H1 (cell line): ENCODE measurements around the gene ACKR2. TPM values are rescaled to one million over a fixed set of nuclear protein-coding genes. Genes with fewer than 3 reads are reported as not detected.

Experiments
- CTCF ChIA-PET: fragments of 300-600 bp; sonication (Branson Sonifier 250); formaldehyde crosslinking; loops from one replicate; lab custom pipeline; 2021; ENCODE audit not compliant: partially characterized antibody; lab: Charles Lee
- POLR2A ChIA-PET: fragments of 300-600 bp; sonication (Branson Sonifier 250); formaldehyde crosslinking; loops from one replicate; lab custom pipeline; 2021; ENCODE audit warnings: inconsistent platforms; ENCODE audit not compliant: partially characterized antibody; lab: Charles Lee
- DNase-seq, 2 experiments: peaks; one replicate each; pipeline versions ENCODE4 v3.0.0 to v3.0.0-alpha.2; 2010 to 2022; ENCODE audit warnings: low spot score in 2 of 2, low read depth in 1 of 2, mixed read lengths in 1 of 2
- FAIRE-seq: peaks from 2 replicates; lab custom pipeline; 2011; peaks lifted over from hg19 to GRCh38; lab: Jason Lieb, UNC
- H2AFZ ChIP-seq: 2 replicates; pipeline ENCODE4 v1.8.1; 2012; ENCODE audit warnings: low read length, inconsistent platforms
- H2AK5ac ChIP-seq: 2 replicates; pipeline ENCODE4 v1.6.1; 2013; ENCODE audit warnings: low read depth, low read length
- H2BK120ac ChIP-seq: replicated peaks from 2 replicates; pipeline ENCODE3; 2013; ENCODE audit warnings: low read depth, low read length, inconsistent platforms
- H2BK12ac ChIP-seq: 2 replicates; pipeline ENCODE4 v1.6.1; 2013; ENCODE audit warnings: low read depth, low read length
- H2BK15ac ChIP-seq: 2 replicates; pipeline ENCODE4 v1.6.1; 2013; ENCODE audit warnings: low read length
- H2BK20ac ChIP-seq: 2 replicates; pipeline ENCODE4 v1.6.1; 2013; ENCODE audit warnings: low read length
- H2BK5ac ChIP-seq: 2 replicates; pipeline ENCODE4 v1.6.1; 2013; ENCODE audit warnings: low read depth, low read length
- H3K14ac ChIP-seq: 2 replicates; pipeline ENCODE4 v1.6.1; 2013; ENCODE audit warnings: inconsistent platforms; ENCODE audit not compliant: insufficient read length
- H3K18ac ChIP-seq: 2 replicates; pipeline ENCODE4 v1.6.1; 2013; ENCODE audit warnings: low read length; ENCODE audit errors: extremely low read depth
- H3K23ac ChIP-seq: 2 replicates; pipeline ENCODE4 v1.6.1; 2013; ENCODE audit warnings: inconsistent platforms; ENCODE audit not compliant: insufficient read length
- H3K23me2 ChIP-seq: 2 replicates; pipeline ENCODE4 v1.6.1; 2013; ENCODE audit warnings: low read depth, low read length
- H3K27ac ChIP-seq: 2 replicates; pipeline ENCODE4 v1.6.1; 2011; ENCODE audit warnings: low read depth, low read length, inconsistent platforms
- H3K27me3 ChIP-seq, 4 experiments: replicated peaks in 1 of 4; 1 replicate in 1 of 4; 2 replicates in 3 of 4; pipeline versions ENCODE4 v1.6.1 to v1.8.1; 2011 to 2013; ENCODE audit warnings: low read length in 3 of 4, mild to moderate bottlenecking in 3 of 4, inconsistent platforms in 2 of 4, mixed read lengths in 2 of 4, moderate library complexity in 1 of 4; ENCODE audit not compliant: control insufficient read depth in 3 of 4, insufficient read depth in 3 of 4; ENCODE audit errors: extremely low read depth in 1 of 4
- H3K36me3 ChIP-seq, 4 experiments: 2 replicates each; pipeline versions ENCODE4 v1.6.1 to v1.8.1; 2011 to 2013; ENCODE audit warnings: mild to moderate bottlenecking in 4 of 4, low read length in 3 of 4, moderate library complexity in 2 of 4, control low read depth in 1 of 4, inconsistent platforms in 1 of 4; ENCODE audit not compliant: insufficient read depth in 4 of 4, control insufficient read depth in 2 of 4
- H3K4ac ChIP-seq: replicated peaks from 2 replicates; pipeline ENCODE3; 2013; ENCODE audit warnings: low read length, low read depth, mixed read lengths, inconsistent platforms; ENCODE audit not compliant: insufficient read length
- H3K4me1 ChIP-seq, 4 experiments: replicated peaks in 1 of 4; 1 replicate in 1 of 4; 2 replicates in 3 of 4; pipeline versions ENCODE4 v1.6.1 to v1.8.1; 2011 to 2013; ENCODE audit warnings: low read length in 3 of 4, inconsistent platforms in 2 of 4, mixed read lengths in 1 of 4; ENCODE audit not compliant: insufficient read depth in 4 of 4, control insufficient read depth in 3 of 4
- H3K4me2 ChIP-seq, 2 experiments: 2 replicates each; pipeline versions ENCODE4 v1.6.1 to v1.8.1; 2011 to 2013; ENCODE audit warnings: low read depth in 2 of 2, low read length in 2 of 2, control low read depth in 1 of 2, inconsistent platforms in 1 of 2, mild to moderate bottlenecking in 1 of 2; ENCODE audit not compliant: insufficient read depth in 1 of 2
- H3K4me3 ChIP-seq, 4 experiments: fragments of 200-600, 300-600 bp in 1 of 4; sonication (generic), shearing (Covaris generic), sonication (Bioruptor Twin) in 1 of 4; 2 replicates each; pipeline versions ENCODE4 v1.5.1 to v1.8.1; 2011 to 2016; ENCODE audit warnings: low read length in 4 of 4, low read depth in 3 of 4, control low read depth in 2 of 4, inconsistent platforms in 2 of 4, mild to moderate bottlenecking in 2 of 4, mixed read lengths in 1 of 4, moderate library complexity in 1 of 4; ENCODE audit not compliant: insufficient read depth in 2 of 4; ENCODE audit errors: extremely low read depth in 1 of 4
- H3K56ac ChIP-seq: replicated peaks from 2 replicates; pipeline ENCODE3; 2013; ENCODE audit warnings: low read depth, mild to moderate bottlenecking, mixed read lengths, low read length, inconsistent platforms; ENCODE audit not compliant: insufficient read length
- H3K79me1 ChIP-seq: 2 replicates; pipeline ENCODE4 v1.6.1; 2013; ENCODE audit warnings: low read depth, low read length, control low read depth
- H3K79me2 ChIP-seq, 2 experiments: 2 replicates each; pipeline versions ENCODE4 v1.6.1 to v1.8.1; 2012 to 2013; ENCODE audit warnings: low read length in 2 of 2, mild to moderate bottlenecking in 2 of 2, inconsistent platforms in 1 of 2; ENCODE audit not compliant: insufficient read depth in 2 of 2, control insufficient read depth in 1 of 2
- H3K9ac ChIP-seq, 4 experiments: replicated peaks in 1 of 4; 1 replicate in 1 of 4; 2 replicates in 3 of 4; pipeline versions ENCODE4 v1.6.1 to v1.8.1; 2011 to 2013; ENCODE audit warnings: low read depth in 3 of 4, low read length in 3 of 4, control low read depth in 2 of 4, mild to moderate bottlenecking in 2 of 4, moderate library complexity in 2 of 4, inconsistent platforms in 1 of 4; ENCODE audit errors: extremely low read depth in 1 of 4
- H3K9me3 ChIP-seq, 2 experiments: 2 replicates each; pipeline versions ENCODE4 v1.6.1 to v1.8.1; 2012 to 2013; ENCODE audit warnings: mild to moderate bottlenecking in 2 of 2, moderate library complexity in 2 of 2, control low read depth in 1 of 2, inconsistent platforms in 1 of 2, low read depth in 1 of 2, low read length in 1 of 2, mixed read lengths in 1 of 2; ENCODE audit not compliant: insufficient read depth in 2 of 2
- H4K20me1 ChIP-seq, 2 experiments: replicated peaks in 1 of 2; 2 replicates each; pipeline versions ENCODE3 to v1.8.1; 2011 to 2013; ENCODE audit warnings: inconsistent platforms in 2 of 2, low read length in 2 of 2, mild to moderate bottlenecking in 1 of 2; ENCODE audit not compliant: insufficient read depth in 2 of 2, control insufficient read depth in 1 of 2
- H4K5ac ChIP-seq: 2 replicates; pipeline ENCODE4 v1.6.1; 2013; ENCODE audit warnings: low read length, low read depth, mixed read lengths, inconsistent platforms; ENCODE audit not compliant: insufficient read length
- H4K8ac ChIP-seq: 2 replicates; pipeline ENCODE4 v1.8.0; 2013; ENCODE audit warnings: mild to moderate bottlenecking, moderate library complexity, low read length, inconsistent platforms; ENCODE audit not compliant: insufficient read depth; ENCODE audit errors: extremely low read depth
- H4K91ac ChIP-seq: replicated peaks from 2 replicates; pipeline ENCODE3; 2013; ENCODE audit warnings: low read length, mixed read lengths, inconsistent platforms; ENCODE audit not compliant: insufficient read length
- CTCF ChIP-seq, 3 experiments: IDR thresholded peaks; 1 replicate in 2 of 3; 2 replicates in 1 of 3; pipeline versions ENCODE4 v1.5.1 to v1.6.1; 2011; ENCODE audit warnings: low read length in 3 of 3, mild to moderate bottlenecking in 3 of 3, inconsistent platforms in 2 of 3, low read depth in 1 of 3, moderate library complexity in 1 of 3; ENCODE audit not compliant: insufficient read depth in 1 of 3; ENCODE audit errors: control extremely low read depth in 1 of 3
- HDAC2 ChIP-seq, 2 experiments: fragments of 300-600 bp in 1 of 2; sonication (generic) in 1 of 2; IDR thresholded peaks; 2 replicates each; pipeline ENCODE4 v1.6.1; 2011 to 2012; ENCODE audit warnings: low read depth in 2 of 2, low read length in 2 of 2, mild to moderate bottlenecking in 2 of 2, moderate library complexity in 2 of 2, borderline replicate concordance in 1 of 2, inconsistent platforms in 1 of 2
- KDM4A ChIP-seq: IDR thresholded peaks from one replicate; pipeline ENCODE4 v1.7.1; 2012; ENCODE audit warnings: low read depth, mild to moderate bottlenecking, moderate library complexity, low read length, inconsistent platforms; ENCODE audit not compliant: severe bottlenecking
- MAX ChIP-seq: IDR thresholded peaks from 2 replicates; pipeline ENCODE4 v1.6.1; 2012; ENCODE audit warnings: inconsistent platforms
- RBBP5 ChIP-seq: IDR thresholded peaks from 2 replicates; pipeline ENCODE4 v1.7.1; 2012; ENCODE audit warnings: low read depth, mild to moderate bottlenecking, inconsistent platforms, low read length, moderate library complexity, borderline replicate concordance
- SIN3A ChIP-seq, 2 experiments: IDR thresholded peaks in 1 of 2; conservative IDR thresholded peaks in 1 of 2; 2 replicates each; pipeline ENCODE4 v1.6.1; 2011 to 2012; ENCODE audit warnings: low read length in 2 of 2, improper control_type of control experiment in 1 of 2, low read depth in 1 of 2, mild to moderate bottlenecking in 1 of 2
- SP2 ChIP-seq: IDR thresholded peaks from 2 replicates; pipeline ENCODE4 v1.6.1; 2012; ENCODE audit warnings: mild to moderate bottlenecking, low read length, inconsistent platforms
- WGBS, 2 experiments: shearing (Covaris generic) in 1 of 2; methylation state at CpG; one replicate each; pipeline versions ENCODE4 v1.1.6 to v1.1.7; 2013 to 2015; ENCODE audit warnings: low lambda C conversion rate in 2 of 2, mixed read lengths in 2 of 2, inconsistent platforms in 1 of 2, low coverage in 1 of 2, missing lambda C conversion rate in 1 of 2; ENCODE audit not compliant: insufficient replicate concordance in 2 of 2, insufficient coverage in 1 of 2, insufficient read length in 1 of 2; ENCODE audit errors: extremely low coverage in 1 of 2, missing lambda C conversion rate in 1 of 2; 5-methylcytosine and 5-hydroxymethylcytosine counted together
- polyA plus RNA-seq, 7 experiments: library from polyadenylated mRNA; depleted of rRNA in 3 of 7; stranded (reverse) in 5 of 7; unstranded in 2 of 7; fragments of >200 nt in 5 of 7; fragments of 200-250 nt in 2 of 7; gene quantifications; 1 replicate in 5 of 7; 2 replicates in 1 of 7; 4 replicates in 1 of 7; pipeline versions ENCODE4 v1.2.1 to v1.2.3, GENCODE V29; 2011 to 2013; ENCODE audit warnings: missing spikeins in 2 of 7, mixed read lengths in 2 of 7
- total RNA-seq: library from RNA; stranded (reverse); fragmentation: NEBNext Ultra II Directional; extraction: Animal tissue kit (Norgen Biotek cat#: 25700); gene quantifications from 2 replicates; pipeline ENCODE4 v1.2.1, GENCODE V29; 2021

Gene ACKR2
- total and polyA plus RNA-seq, 2 of the 8 experiments (the other 6 are each of a cell fraction or from before 2014, with no cell fraction given), result 0.09 to 0.12 TPM

GRCh38 chr3:42829628-42830436 lies 20.6 kb downstream of the ACKR2 start:
- H2BK5ac ChIP-seq, result no peak overlapping the region
- FAIRE-seq (no peak), DNase-seq (no peak)
- no peak overlapping the region for H3K14ac ChIP-seq
- H3K23me2 ChIP-seq, result no peaks in the 10 kb centered on the region
- ChIA-PET CTCF (interaction anchor here (0.6 to 3.5 kb wide), 46 partner anchors 10 to 1426 kb away, joined by 3 to 28 read pairs (median 4); partner anchors contain the start of genes HIGD1A and VIPR1), POLR2A (interaction anchor here (0.7 to 2.9 kb wide), 3 partner anchors 14 to 315 kb away, joined by 3 to 13 read pairs (median 4); partner anchors contain the start of gene HIGD1A)
- H2BK12ac ChIP-seq, result 0 out of 2 replicates have a peak overlapping the region, but pooled peaks have one; percentile 35
- H4K20me1 ChIP-seq, result no peaks in the 10 kb centered on the region
- no peaks in the 10 kb centered on the region for H3K9me3 ChIP-seq
- no peak overlapping the region for H3K23ac ChIP-seq
- no peak overlapping the region for H3K9ac ChIP-seq
- no peaks in the 10 kb centered on the region for H3K36me3 ChIP-seq
- no peaks in the 10 kb centered on the region for H3K79me2 ChIP-seq
- no peak overlapping the region for H2AFZ ChIP-seq
- H2AK5ac ChIP-seq, result no peak overlapping the region
- H3K4ac ChIP-seq, result no peak overlapping the region
- H4K91ac ChIP-seq, result no peak overlapping the region
- H3K4me2 ChIP-seq, result no peak overlapping the region
- no peaks in the 10 kb centered on the region for H3K27me3 ChIP-seq
- no peak overlapping the region for H3K56ac ChIP-seq
- H2BK15ac ChIP-seq, result no peak overlapping the region
- no peak overlapping the region for H3K18ac ChIP-seq
- H2BK120ac ChIP-seq, result no peak overlapping the region
- no peak overlapping the region for H3K27ac ChIP-seq
- no peak overlapping the region for H3K4me3 ChIP-seq
- peaks cover 0 to 3% (median 2%) of the 10 kb centered on the region in 4 experiments; a peak in 3 of 7 replicates for H3K4me1 ChIP-seq
- peak overlapping the region; percentile 16; the same call in 1 of the 2 replicates for H4K8ac ChIP-seq
- H2BK20ac ChIP-seq, result no peak overlapping the region
- no peak overlapping the region for H4K5ac ChIP-seq
- H3K79me1 ChIP-seq, result no peaks in the 10 kb centered on the region
- WGBS, 2 experiments, result 63% methylated on average over 5 of the region's 5 CpGs; no CpG with 5 or more reads in 1 of the 2 experiments
- TF ChIP-seq RBBP5 (no peak), CTCF (IDR thresholded peaks at IDR 0.05; ENCODE audit: control extremely low read depth in 1 of 3, insufficient read depth in 1 of 3, low read depth in 1 of 3, low read length in 3 of 3) (no peak), MAX (no peak), SP2 (no peak), SIN3A (conservative IDR thresholded peaks at IDR 0.05 in 1 of 2, IDR thresholded peaks at IDR 0.05 in 1 of 2; ENCODE audit: low read depth in 1 of 2, low read length in 2 of 2) (no peak), KDM4A (no peak), HDAC2 (IDR thresholded peaks at IDR 0.05; ENCODE audit: borderline replicate concordance in 1 of 2, low read depth in 2 of 2, low read length in 2 of 2) (no peak)
